MCF 10A (cell line): Measurements from ENCODE around the gene CRYBB3. TPM values are rescaled to one million over a fixed set of nuclear protein-coding genes. Genes with fewer than 3 reads are reported as not detected.
A peak's percentile ranks its signal among the peaks of the same experiment; 100 is the strongest.

ENCODE experiments used
- BruUV-seq: library from RNA; stranded (reverse); fragments of 400-500 nt; replicated peaks from 2 replicates; lab custom pipeline; 2021; lab: Mats Ljungman, UMichigan
- CTCF ChIA-PET: fragments of 300-600 bp; sonication (Branson Sonifier 250); formaldehyde crosslinking; extraction: SDS; loops from one replicate; lab custom pipeline; 2021; ENCODE audit warnings: antibody characterized with exemption, inconsistent platforms; lab: Yijun Ruan, JAX
- POLR2A ChIA-PET: fragments of 300-600, 350-650 bp; sonication (Branson Sonifier 250); formaldehyde crosslinking; extraction: SDS; loops from one replicate; lab custom pipeline; 2020; ENCODE audit warnings: antibody characterized with exemption, inconsistent platforms; lab: Yijun Ruan, JAX
- DNase-seq: peaks from one replicate; pipeline ENCODE4 v3.0.0-alpha.2; 2018; ENCODE audit not compliant: unreplicated experiment
- H3K27ac Mint-ChIP-seq: one replicate; pipeline ENCODE4 v1.8.0; 2022; ENCODE audit warnings: mild to moderate bottlenecking, low read depth, mixed read lengths; ENCODE audit not compliant: unreplicated experiment
- H3K27me3 Mint-ChIP-seq: one replicate; pipeline ENCODE4 v1.8.0; 2022; ENCODE audit warnings: mixed read lengths; ENCODE audit not compliant: insufficient read depth, unreplicated experiment
- H3K36me3 Mint-ChIP-seq: one replicate; pipeline ENCODE4 v1.8.0; 2022; ENCODE audit warnings: mild to moderate bottlenecking, moderate library complexity, mixed read lengths; ENCODE audit not compliant: insufficient read depth, unreplicated experiment
- H3K4me1 Mint-ChIP-seq: one replicate; pipeline ENCODE4 v1.8.0; 2022; ENCODE audit warnings: mixed read lengths; ENCODE audit not compliant: insufficient read depth, unreplicated experiment
- H3K4me3 Mint-ChIP-seq: one replicate; pipeline ENCODE4 v1.8.0; 2022; ENCODE audit warnings: mild to moderate bottlenecking, moderate library complexity, mixed read lengths; ENCODE audit not compliant: unreplicated experiment
- H3K9me3 Mint-ChIP-seq: one replicate; pipeline ENCODE4 v1.8.0; 2022; ENCODE audit warnings: mixed read lengths; ENCODE audit not compliant: unreplicated experiment
- CTCF ChIP-seq: fragments of 200-600 bp; IDR thresholded peaks from one replicate; pipeline ENCODE4 v1.8.0; 2022; ENCODE audit warnings: antibody characterized with exemption, mild to moderate bottlenecking; ENCODE audit not compliant: unreplicated experiment
- intact Hi-C: fragments of 100-400 bp; cut with micrococcal nuclease; formaldehyde crosslinking; loops from 2 replicates; pipeline ENCODE4 v1.14.1; 2022
- total RNA-seq: library from RNA; stranded (reverse); gene quantifications from 2 replicates; pipeline ENCODE4 v1.2.3, GENCODE V29; 2022

The CRYBB3 gene
- total RNA-seq, 1 experiment from 2014 or later: 0.61 TPM

- Mint-ChIP-seq H3K27ac (peak overlapping the region; percentile 14), H3K36me3 (peaks cover 32% of the 10 kb centered on the region), H3K4me1 (peaks cover 41% of the 10 kb centered on the region), H3K27me3 (no peaks in the 10 kb centered on the region), H3K9me3 (no peaks in the 10 kb centered on the region), H3K4me3 (no peak overlapping the region)
- POLR2A ChIA-PET: interaction anchor here (0.8 kb wide), 1 partner anchor 9 kb away, joined by 3 read pairs; no protein-coding TSS in a partner anchor
- TF ChIP-seq CTCF: no peak
- no peak for DNase-seq
- intact Hi-C loops: no loop called here
- CTCF ChIA-PET: interaction anchor here (0.9 to 1.2 kb wide), 2 partner anchors 11 to 110 kb away, joined by 3 read pairs; no protein-coding TSS in a partner anchor
- no TSS peak for BruUV-seq
Observed at GRCh38 chr22:25161017-25161915, 38.4 kb upstream of the CRYBB3 start.

- TF ChIP-seq CTCF: no peak
Observed at GRCh38 chr22:25161916-25162530, 37.6 kb upstream of the CRYBB3 start.

GRCh38 chr22:25162561-25162960, 37.1 kb upstream of the CRYBB3 start:
- ChIA-PET POLR2A (interaction anchor here (1.0 to 3.8 kb wide), 3 partner anchors 8 to 29 kb away, joined by 3 to 25 read pairs (median 5); no protein-coding TSS in a partner anchor), CTCF (interaction anchor here (1.2 kb wide), 1 partner anchor 111 kb away, joined by 3 read pairs; no protein-coding TSS in a partner anchor)
- intact Hi-C loops: no loop called here
- no peak overlapping the region for H3K4me3 Mint-ChIP-seq
- TF ChIP-seq CTCF: no peak
- H3K4me1 Mint-ChIP-seq: peaks cover 41% of the 10 kb centered on the region
- no peak for DNase-seq
- H3K36me3 Mint-ChIP-seq: peaks cover 23% of the 10 kb centered on the region
- H3K27me3 Mint-ChIP-seq: no peaks in the 10 kb centered on the region
- no peak overlapping the region for H3K27ac Mint-ChIP-seq
- no TSS peak for BruUV-seq
- H3K9me3 Mint-ChIP-seq: no peaks in the 10 kb centered on the region

More at GRCh38 chr22:25161916-25162530, 37.6 kb upstream of the CRYBB3 start:
- H3K27me3 Mint-ChIP-seq: no peaks in the 10 kb centered on the region
- DNase-seq: no peak
- no peaks in the 10 kb centered on the region for H3K9me3 Mint-ChIP-seq
- peaks cover 25% of the 10 kb centered on the region for H3K36me3 Mint-ChIP-seq
- POLR2A ChIA-PET: interaction anchor here (0.8 to 3.8 kb wide), 4 partner anchors 7 to 28 kb away, joined by 3 to 25 read pairs (median 4); no protein-coding TSS in a partner anchor
- no peak overlapping the region for H3K4me3 Mint-ChIP-seq
- H3K4me1 Mint-ChIP-seq: peaks cover 40% of the 10 kb centered on the region
- CTCF ChIA-PET: interaction anchor here (0.9 to 1.2 kb wide), 2 partner anchors 10 to 111 kb away, joined by 3 read pairs; no protein-coding TSS in a partner anchor
- no TSS peak for BruUV-seq
- intact Hi-C loops: no loop called here
- no peak overlapping the region for H3K27ac Mint-ChIP-seq
